ENCODE measurements around the gene RAN.

GRCh38 chr12:130904064-130904463 lies 32.2 kb downstream of the RAN start:
- TF ChIP-seq, protein P1, sequence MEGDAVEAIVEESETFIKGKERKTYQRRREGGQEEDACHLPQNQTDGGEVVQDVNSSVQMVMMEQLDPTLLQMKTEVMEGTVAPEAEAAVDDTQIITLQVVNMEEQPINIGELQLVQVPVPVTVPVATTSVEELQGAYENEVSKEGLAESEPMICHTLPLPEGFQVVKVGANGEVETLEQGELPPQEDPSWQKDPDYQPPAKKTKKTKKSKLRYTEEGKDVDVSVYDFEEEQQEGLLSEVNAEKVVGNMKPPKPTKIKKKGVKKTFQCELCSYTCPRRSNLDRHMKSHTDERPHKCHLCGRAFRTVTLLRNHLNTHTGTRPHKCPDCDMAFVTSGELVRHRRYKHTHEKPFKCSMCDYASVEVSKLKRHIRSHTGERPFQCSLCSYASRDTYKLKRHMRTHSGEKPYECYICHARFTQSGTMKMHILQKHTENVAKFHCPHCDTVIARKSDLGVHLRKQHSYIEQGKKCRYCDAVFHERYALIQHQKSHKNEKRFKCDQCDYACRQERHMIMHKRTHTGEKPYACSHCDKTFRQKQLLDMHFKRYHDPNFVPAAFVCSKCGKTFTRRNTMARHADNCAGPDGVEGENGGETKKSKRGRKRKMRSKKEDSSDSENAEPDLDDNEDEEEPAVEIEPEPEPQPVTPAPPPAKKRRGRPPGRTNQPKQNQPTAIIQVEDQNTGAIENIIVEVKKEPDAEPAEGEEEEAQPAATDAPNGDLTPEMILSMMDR (IDR thresholded peaks at IDR 0.05): no peak
- TF ChIP-seq POLR2AphosphoS5 (IDR thresholded peaks at IDR 0.05): no peak
- TF ChIP-seq POLR2A (IDR thresholded peaks at IDR 0.05; ENCODE audit: low read depth): no peak
- no peak for TF ChIP-seq EP300 (IDR thresholded peaks at IDR 0.05)

Measured in esophagus muscularis mucosa (tissue), 4 donors.